ENCODE measurements around the gene C10orf105. TPM values are rescaled to one million over a fixed set of nuclear protein-coding genes. Genes with fewer than 3 reads are reported as not detected.
A peak's percentile ranks its signal among the peaks of the same experiment; 100 is the strongest.

The C10orf105 gene
- total RNA-seq, 2 experiments from 2014 or later, result 0.25 to 0.36 TPM

DNA sequence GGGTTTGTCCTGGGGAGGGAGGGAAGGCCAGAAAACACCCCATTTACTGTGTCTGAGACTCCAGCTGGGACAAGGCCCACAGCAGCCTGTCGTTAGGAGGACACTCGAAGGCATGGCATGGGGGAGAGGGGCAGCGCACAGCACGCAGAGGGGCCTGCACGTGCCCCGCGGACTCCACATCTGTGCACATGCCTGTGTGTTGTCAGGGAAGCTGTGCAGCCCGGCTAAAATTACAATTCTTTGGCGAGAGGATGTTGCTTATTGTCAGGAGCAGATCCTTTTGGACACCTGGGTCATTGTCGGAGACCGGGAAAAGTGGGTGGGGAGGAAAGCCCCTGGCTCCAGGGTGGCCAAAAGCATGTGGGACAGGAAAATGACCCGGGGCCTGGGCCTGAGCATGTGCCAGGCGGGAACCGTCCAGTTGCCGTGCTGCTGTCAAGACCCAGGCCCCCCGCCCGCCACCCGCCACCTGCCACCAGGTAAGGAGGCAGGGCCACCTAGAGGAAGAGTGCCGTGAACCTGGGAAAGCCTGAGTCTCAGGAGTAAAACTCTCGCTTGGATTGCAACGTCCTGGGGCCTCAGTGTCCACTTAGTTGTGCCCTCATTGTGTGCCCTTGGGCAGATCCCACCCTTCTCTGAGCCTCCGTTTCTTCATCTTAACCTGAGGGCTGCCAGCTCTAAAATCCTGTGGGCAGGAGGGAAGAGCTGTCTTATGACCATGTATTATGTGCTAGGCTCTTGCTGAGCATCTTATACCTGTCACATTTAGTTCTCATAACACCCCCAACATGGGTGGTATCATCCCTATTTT, 46.5 kb upstream of the C10orf105 start:
- Mint-ChIP-seq H3K36me3 (ENCODE audit: low read depth) (peaks cover 95% of the 10 kb centered on the region), H3K27me3 (no peaks in the 10 kb centered on the region), H3K4me3 (peak overlapping the region; percentile 70), H3K4me1 (ENCODE audit: low read depth) (peaks cover 98% of the 10 kb centered on the region), H3K27ac (peak overlapping the region; percentile 95), H3K9me3 (no peaks in the 10 kb centered on the region)
- Histone ChIP-seq H3K4me3 (ENCODE audit: low read length) (no peak overlapping the region), H3K9me3 (ENCODE audit: control insufficient read depth in 1 of 2, insufficient read depth in 1 of 2, low read length in 2 of 2) (no peaks in the 10 kb centered on the region), H3K4me1 (ENCODE audit: insufficient read depth, low read length) (peaks cover 94% of the 10 kb centered on the region), H3K27me3 (ENCODE audit: control insufficient read depth in 1 of 2, insufficient read depth in 2 of 2, low read length in 2 of 2) (no peaks in the 10 kb centered on the region), H3K36me3 (ENCODE audit: insufficient read depth, low read length) (peaks cover 87% of the 10 kb centered on the region), H3K27ac (ENCODE audit: low read depth in 1 of 2, low read length in 2 of 2) (peak overlapping the region; percentile 71 to 74)
- intact Hi-C loops (cut with DNase I, micrococcal nuclease), result no loop called here
- ATAC-seq (ENCODE audit: poor library complexity) (no peak), DNase-seq (no peak)
- ChIA-PET CTCF (interaction anchor here (0.8 to 3.9 kb wide), 3 partner anchors 9 to 130 kb away, joined by 3 to 16 read pairs (median 4); no protein-coding TSS in a partner anchor), POLR2A (interaction anchor here (0.7 to 14.6 kb wide), 5 partner anchors 9 to 1362 kb away, joined by 3 to 416 read pairs (median 5); partner anchors contain the start of gene EIF4EBP2)
- TF ChIP-seq, protein P1, sequence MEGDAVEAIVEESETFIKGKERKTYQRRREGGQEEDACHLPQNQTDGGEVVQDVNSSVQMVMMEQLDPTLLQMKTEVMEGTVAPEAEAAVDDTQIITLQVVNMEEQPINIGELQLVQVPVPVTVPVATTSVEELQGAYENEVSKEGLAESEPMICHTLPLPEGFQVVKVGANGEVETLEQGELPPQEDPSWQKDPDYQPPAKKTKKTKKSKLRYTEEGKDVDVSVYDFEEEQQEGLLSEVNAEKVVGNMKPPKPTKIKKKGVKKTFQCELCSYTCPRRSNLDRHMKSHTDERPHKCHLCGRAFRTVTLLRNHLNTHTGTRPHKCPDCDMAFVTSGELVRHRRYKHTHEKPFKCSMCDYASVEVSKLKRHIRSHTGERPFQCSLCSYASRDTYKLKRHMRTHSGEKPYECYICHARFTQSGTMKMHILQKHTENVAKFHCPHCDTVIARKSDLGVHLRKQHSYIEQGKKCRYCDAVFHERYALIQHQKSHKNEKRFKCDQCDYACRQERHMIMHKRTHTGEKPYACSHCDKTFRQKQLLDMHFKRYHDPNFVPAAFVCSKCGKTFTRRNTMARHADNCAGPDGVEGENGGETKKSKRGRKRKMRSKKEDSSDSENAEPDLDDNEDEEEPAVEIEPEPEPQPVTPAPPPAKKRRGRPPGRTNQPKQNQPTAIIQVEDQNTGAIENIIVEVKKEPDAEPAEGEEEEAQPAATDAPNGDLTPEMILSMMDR (IDR thresholded peaks at IDR 0.05), result no peak

DNA sequence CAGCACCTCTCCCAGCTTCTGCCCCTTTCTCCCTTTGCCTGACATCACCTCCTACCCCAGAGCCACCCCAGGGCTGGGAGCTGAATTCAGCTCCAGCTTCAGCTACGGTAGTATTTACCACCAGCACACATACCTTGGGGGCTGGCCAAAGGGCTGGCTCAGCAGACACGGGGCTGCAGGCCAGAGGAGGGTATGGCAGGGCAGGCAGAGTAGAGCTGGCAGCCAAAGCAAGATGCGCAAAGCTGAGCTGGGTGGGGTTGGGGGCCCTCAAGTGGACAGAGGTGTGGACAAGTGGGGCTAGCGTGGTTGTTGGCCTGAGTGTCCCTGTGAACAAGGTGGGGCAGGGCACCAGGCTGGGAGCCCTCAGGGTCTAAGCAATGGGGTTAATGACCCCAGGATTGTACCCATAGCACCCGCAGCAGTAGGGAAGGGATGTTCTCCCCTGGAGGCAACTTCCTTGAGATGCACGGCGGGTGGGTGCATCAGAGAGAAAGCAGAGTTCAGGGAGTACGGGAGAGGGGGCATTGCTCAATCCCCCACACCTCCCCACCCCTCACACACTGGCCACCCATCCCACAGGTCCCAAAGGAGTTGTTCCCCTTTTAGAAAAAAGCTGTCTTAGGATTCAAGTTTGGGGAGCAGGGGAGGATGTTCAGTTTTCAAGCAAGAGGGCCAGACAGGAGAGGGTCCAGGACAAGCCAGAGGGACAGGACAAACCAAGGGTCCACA, 45.8 kb upstream of the C10orf105 start:
- Histone ChIP-seq H3K9me3 (ENCODE audit: control insufficient read depth in 1 of 2, insufficient read depth in 1 of 2, low read length in 2 of 2) (no peaks in the 10 kb centered on the region), H3K27ac (ENCODE audit: low read depth in 1 of 2, low read length in 2 of 2) (peak overlapping the region; percentile 61 to 65), H3K4me1 (ENCODE audit: insufficient read depth, low read length) (peaks cover 94% of the 10 kb centered on the region), H3K27me3 (ENCODE audit: control insufficient read depth in 1 of 2, insufficient read depth in 2 of 2, low read length in 2 of 2) (no peaks in the 10 kb centered on the region), H3K36me3 (ENCODE audit: insufficient read depth, low read length) (peaks cover 87% of the 10 kb centered on the region), H3K4me3 (ENCODE audit: low read length) (no peak overlapping the region)
- CTCF ChIA-PET, result interaction anchor here (1.3 to 2.7 kb wide), 2 partner anchors 8 to 39 kb away, joined by 3 to 19 read pairs; partner anchors contain the start of gene VSIR
- no peaks in the 10 kb centered on the region for H3K27me3 Mint-ChIP-seq
- peaks cover 96% of the 10 kb centered on the region for H3K36me3 Mint-ChIP-seq (ENCODE audit: low read depth)
- H3K4me1 Mint-ChIP-seq (ENCODE audit: low read depth), result peaks cover 98% of the 10 kb centered on the region
- TF ChIP-seq, protein P1 (IDR thresholded peaks at IDR 0.05), result no peak
- POLR2A ChIA-PET, result interaction anchor here (1.0 to 14.6 kb wide), 4 partner anchors 7 to 38 kb away, joined by 4 to 416 read pairs (median 82); partner anchors contain the start of gene VSIR
- intact Hi-C loops (cut with DNase I, micrococcal nuclease), result no loop called here
- no peaks in the 10 kb centered on the region for H3K9me3 Mint-ChIP-seq
- no peak for DNase-seq
- ATAC-seq (ENCODE audit: poor library complexity), result no peak
- H3K27ac Mint-ChIP-seq, result peak overlapping the region; percentile 95
- H3K4me3 Mint-ChIP-seq, result peak overlapping the region; percentile 38

DNA sequence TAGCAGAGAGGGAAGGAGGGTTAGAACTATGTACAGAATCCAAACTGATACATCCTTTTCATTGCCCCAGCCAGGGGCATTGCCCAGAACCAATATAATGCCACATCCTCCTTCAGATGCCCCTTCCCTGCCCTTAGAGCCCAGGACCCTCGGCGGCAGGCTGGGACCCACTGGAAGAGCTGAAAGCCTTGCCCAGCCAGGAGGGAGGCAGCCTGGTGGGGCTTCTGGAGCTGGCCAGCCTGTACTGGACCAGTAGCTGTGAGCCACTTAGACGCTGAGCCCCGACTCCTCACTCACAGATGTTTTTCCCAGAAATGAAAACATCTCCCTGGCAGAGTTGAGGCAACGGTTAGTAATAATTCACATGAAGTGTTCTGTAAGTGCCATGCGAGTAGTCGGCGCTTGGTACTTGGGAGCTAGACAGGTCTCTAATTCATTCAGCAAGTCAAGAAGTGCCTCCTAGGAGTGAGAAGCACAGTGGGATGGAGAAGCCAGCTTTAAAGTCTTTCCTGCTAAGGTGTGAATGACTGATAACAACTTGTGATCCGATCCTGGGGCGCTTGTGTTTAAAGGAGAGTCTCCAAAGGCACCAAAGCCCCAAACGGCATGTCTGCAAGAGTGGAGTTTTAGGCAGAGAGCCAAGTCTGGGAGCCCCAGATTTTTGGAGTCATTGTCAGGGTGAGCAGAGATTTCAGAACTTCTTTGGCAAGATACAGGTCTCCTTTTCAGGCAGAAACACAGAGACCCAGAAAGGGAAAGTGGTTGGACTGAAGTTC, 44.0 kb upstream of the C10orf105 start:
- Histone ChIP-seq H3K36me3 (ENCODE audit: insufficient read depth, low read length) (peaks cover 87% of the 10 kb centered on the region), H3K4me3 (ENCODE audit: low read length) (no peak overlapping the region), H3K4me1 (ENCODE audit: insufficient read depth, low read length) (peaks cover 93% of the 10 kb centered on the region), H3K27ac (ENCODE audit: low read depth in 1 of 2, low read length in 2 of 2) (peak overlapping the region; percentile 40 to 65), H3K9me3 (ENCODE audit: control insufficient read depth in 1 of 2, insufficient read depth in 1 of 2, low read length in 2 of 2) (no peaks in the 10 kb centered on the region), H3K27me3 (ENCODE audit: control insufficient read depth in 1 of 2, insufficient read depth in 2 of 2, low read length in 2 of 2) (no peaks in the 10 kb centered on the region)
- DNase-seq (no peak), ATAC-seq (ENCODE audit: poor library complexity) (no peak)
- H3K4me3 Mint-ChIP-seq, result peak overlapping the region; percentile 76
- peaks cover 87% of the 10 kb centered on the region for H3K4me1 Mint-ChIP-seq (ENCODE audit: low read depth)
- TF ChIP-seq, protein P1 (IDR thresholded peaks at IDR 0.05), result no peak
- H3K36me3 Mint-ChIP-seq (ENCODE audit: low read depth), result peaks cover 95% of the 10 kb centered on the region
- no peaks in the 10 kb centered on the region for H3K9me3 Mint-ChIP-seq
- ChIA-PET CTCF (interaction anchor here (0.7 to 2.7 kb wide), 3 partner anchors 10 to 11 kb away, joined by 3 to 19 read pairs (median 3); partner anchors contain the start of gene VSIR), POLR2A (interaction anchor here (1.2 to 14.6 kb wide), 5 partner anchors 9 to 88 kb away, joined by 4 to 416 read pairs (median 8); partner anchors contain the start of genes PSAP and VSIR)
- intact Hi-C loops (cut with DNase I, micrococcal nuclease), result no loop called here
- no peaks in the 10 kb centered on the region for H3K27me3 Mint-ChIP-seq
- H3K27ac Mint-ChIP-seq, result peak overlapping the region; percentile 95
